ENCODE data around the gene PKD2.

Gene PKD2

DNA sequence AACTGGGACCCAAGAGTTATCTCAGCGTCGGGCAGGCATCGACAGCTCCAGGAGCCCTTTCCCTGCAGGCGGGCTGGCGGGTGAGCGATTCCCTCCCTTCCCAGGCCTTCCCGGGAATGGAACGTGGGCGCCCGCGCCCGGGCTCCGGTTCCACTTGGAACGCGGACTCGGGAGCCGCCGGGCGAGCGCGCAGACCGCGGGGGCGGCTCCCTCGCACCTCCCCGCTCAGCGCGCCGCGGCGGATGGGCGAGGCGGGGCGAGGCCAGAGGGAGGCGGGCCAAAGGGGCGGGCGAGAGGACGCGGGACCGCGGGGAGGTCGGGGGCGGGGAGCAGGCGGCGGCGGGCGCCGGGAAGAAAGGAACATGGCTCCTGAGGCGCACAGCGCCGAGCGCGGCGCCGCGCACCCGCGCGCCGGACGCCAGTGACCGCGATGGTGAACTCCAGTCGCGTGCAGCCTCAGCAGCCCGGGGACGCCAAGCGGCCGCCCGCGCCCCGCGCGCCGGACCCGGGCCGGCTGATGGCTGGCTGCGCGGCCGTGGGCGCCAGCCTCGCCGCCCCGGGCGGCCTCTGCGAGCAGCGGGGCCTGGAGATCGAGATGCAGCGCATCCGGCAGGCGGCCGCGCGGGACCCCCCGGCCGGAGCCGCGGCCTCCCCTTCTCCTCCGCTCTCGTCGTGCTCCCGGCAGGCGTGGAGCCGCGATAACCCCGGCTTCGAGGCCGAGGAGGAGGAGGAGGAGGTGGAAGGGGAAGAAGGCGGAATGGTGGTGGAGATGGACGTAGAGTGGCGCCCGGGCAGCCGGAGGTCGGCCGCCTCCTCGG, at the start of gene PKD2:
Gene PKD2, plus strand, starts transcription at position 332 of the 818 bp plus-strand sequence. Its CDS starts 99 bp downstream, at position 431.
- DNase-seq, result peak; percentile 4 to 35

DNA sequence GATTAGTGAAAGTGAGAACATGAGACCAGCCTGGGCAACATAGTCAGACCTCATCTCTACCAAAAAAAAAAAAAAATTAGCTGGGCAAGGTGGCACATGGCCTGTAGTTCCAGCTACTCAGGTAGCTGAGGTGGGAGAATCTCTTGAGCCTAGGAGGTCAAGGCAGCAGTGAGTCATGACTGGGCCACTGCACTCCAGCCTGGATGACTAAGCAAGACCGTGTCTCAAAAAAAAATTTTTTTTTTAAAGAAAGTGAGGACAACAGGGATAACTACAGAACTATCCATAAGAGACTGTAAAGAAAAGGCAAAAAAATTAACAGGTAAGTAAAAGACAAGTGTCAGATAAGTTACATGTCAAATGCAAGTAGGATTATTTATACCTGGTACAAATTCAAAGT, 45.4 kb upstream of the PKD2 start:
- no peak for DNase-seq

DNA sequence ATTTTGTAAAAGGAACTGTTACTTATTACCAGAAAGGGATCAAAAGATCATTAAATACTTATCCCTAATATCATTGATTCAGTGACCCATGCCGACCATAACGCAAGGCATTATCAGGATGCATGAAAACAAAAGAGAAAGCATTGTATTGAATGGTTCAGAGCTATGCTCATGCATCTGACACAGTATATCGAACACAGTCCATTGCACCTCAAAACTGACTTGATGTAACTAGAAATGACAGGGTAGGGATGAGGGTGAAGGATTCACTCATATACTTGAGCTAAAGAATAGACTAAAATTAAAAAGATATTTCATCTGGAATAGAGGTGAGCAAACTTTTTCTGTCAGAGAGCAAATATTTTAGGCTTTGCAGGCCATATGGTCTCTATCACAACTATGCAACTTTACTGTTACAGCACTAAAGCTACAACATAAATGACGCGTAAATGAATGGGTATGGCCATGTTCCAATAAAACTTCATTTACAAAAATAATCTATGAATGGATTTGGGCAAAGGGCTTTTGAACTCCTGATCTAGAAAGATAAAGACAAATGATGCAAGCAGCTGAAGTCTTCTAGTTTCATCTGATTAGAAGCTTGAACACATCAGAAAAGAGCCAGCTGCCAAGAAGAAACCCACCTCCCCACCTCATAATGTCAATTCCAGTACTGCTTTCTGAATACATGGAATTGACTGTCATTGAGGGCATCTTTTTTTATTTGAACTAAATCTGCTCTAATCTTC, 44.9 kb upstream of the PKD2 start:
- no peak for DNase-seq

DNA sequence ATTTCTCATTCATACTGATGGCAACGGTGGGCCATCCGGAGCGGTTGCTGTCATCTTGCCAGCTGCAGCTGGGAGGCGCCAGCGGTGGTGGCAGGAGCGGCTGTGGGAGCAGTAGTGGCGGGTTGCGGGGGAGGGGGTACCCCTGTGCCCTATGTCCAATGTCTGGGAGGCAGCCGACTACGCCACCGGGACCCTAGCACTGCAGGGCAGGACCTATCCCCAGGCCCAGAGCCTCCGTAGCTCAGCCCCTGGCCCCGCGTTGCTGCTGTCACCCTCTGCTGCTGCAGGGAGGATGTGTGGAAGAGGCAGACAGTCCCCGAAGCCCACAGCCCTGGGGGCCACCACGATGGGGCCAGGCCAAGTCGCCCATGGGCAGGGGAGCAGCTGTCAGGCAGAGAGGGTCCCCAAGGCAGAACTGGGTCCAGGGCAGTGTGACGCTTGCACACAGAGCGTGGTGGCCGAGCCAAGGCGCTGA, 41.9 kb upstream of the PKD2 start:
- no peak for DNase-seq

DNA sequence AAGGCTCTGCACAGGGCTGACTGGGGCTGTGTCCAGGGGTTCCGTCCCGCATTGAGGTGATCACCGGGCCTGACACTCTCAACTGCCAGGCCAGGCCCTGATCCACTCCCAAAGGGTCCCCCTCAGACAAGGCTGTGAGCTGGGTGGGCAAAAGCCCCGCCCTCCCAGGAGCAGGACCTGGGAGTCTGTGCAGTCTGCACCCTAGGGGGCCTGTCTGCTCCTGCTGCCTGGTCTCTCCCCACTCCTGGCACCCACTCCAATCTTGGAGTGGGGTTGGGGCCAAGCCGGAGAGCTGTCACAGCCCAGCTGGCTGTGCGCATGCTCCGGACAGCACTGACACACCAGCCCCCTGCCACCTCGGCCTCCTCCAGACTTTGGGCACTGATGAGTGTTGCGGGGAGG, 41.3 kb upstream of the PKD2 start:
- DNase-seq, result no peak

DNA sequence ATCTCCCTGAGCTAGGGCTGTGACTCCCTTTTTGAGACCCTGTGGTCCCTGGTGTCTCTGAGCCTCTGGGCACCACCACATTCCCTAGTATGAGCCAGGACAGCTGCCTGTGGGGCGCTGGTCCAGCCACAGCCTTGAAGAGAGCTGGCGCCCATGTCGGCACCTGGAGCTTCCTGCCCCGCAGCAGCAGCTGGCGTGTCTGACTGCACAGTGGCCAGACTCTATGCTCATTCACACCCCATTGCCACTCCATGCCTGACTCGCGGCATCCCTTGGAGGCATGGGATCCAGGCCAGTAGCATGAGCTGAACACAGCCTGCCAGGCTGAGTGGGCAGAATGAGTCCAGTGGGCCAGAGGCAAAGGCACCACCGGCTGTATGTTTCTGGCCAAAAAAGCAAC, 40.2 kb upstream of the PKD2 start:
- no peak for DNase-seq

DNA sequence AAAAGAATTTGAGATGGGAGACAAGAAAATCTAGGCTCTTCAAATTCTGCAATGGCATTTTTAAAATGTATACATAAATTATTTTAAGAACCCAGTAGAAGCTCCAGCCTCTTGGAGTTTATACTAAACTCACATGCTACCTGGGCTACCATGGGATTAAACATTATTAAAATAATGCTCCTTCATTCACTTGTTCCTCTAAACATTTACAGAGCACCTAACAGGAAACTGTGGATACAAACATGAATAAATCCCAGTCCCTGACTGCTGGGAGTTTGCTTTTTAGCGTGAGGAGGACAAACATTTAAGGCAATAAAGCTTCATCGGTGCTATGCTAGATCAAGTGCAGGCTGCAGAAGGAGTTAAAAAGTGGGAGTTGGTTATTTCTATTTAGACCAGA, 37.3 kb upstream of the PKD2 start:
- no peak for DNase-seq

DNA sequence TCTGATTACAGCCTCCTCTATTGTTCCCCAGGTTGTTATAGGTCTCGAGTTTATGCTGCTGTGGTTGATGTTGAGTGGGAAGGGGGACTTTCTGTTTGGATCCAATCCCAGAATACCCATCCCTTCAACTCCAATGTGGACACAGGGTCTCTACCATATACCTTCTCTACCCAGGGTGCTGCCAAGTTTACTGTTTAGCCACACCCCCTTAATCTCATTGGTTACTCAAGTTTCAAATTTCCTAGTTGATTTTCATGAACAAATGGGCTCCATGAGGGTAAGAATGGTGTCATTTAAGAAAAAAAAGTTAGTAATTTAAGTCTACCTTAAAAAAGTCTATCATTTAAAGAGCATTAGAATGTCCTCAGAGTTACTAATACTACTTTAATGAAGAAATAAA, 35.6 kb upstream of the PKD2 start:
- no peak for DNase-seq

DNA sequence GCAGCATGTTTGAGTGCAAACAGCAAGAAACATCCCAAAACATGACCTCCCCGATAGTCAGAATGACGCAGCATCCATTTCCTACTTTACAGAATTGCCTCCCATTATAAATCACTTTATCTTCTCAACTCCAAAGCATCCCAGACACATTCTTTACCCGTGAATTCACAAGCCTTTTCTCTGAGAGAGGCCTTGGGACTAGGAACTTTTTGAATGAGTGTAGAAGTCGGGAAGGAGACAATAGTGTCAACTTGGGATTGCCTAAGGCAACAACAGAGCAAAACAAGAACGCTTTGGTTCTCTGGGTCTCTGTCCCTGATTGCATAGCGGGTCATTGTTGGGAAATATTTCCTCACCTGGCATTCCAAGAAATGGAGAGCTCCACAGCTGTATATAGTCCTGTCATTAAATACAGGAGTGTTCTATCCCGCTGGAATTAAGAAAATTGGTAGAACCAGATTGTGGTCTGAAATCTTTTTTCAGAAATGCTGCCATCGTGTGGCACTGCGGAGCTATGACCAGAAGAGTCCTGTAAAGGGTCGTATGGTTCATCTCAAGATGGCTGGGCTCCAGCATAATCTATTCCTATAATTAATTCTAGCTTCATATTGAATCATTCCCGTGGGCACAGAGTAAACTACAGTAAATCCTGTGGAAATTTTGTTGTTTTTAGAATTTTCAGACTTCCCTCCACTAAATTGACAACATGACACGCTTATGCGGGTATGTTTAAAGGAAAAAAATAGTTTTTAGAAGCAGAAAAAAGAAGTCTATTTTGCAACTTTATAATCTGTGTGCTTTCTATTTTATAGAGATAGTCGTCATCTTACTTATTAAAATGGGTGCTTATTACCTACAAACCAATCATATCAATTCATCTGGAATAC, 33.9 kb upstream of the PKD2 start:
- peak; percentile 58 to 59 for DNase-seq

DNA sequence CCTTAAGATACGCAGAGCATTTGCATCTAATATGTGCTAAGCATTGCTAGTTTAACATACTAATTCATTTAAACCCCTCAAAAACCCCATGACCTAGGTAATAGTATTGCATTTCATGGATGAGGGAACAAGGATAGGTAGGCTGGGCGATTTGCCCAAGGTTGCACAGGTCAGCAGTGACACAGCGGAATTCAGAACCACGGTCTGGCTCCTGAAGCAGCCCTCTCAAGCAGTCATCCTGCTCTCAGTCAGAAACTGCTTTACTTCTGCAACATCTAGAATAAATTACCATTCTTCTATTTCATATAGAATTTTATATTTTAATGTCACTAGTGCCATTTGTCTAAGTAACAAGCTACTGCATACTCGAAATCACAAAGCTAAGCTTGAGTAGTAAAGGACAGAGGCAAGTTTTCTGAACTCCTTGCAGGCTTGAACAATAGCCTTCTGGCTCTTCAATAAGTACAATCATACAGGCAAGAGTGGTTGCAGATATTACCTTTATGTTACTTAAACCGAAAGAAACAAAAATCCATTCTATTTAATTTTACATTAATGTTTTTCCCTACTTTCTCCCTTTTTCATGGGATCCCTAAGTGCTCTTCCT, 32.5 kb upstream of the PKD2 start:
- no peak for DNase-seq

DNA sequence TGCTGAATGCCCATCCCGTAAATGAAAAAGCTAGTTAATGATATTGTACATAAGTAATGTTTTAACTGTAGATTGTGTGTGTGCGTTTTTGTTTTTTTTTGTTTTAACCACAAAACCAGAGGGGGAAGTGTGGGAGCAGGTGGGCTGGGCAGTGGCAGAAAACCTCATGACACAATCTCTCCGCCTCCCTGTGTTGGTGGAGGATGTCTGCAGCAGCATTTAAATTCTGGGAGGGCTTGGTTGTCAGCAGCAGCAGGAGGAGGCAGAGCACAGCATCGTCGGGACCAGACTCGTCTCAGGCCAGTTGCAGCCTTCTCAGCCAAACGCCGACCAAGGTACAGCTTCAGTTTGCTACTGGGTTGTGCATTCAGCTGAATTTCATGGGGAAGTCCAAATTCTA, 32.0 kb upstream of the PKD2 start, which contains the start of gene SPP1:
Gene SPP1, plus strand, starts transcription at position 249 of the 400 bp plus-strand sequence. CDS start 1,182 bp downstream, outside the sequence.
- peak; percentile 17 to 26 for DNase-seq

DNA sequence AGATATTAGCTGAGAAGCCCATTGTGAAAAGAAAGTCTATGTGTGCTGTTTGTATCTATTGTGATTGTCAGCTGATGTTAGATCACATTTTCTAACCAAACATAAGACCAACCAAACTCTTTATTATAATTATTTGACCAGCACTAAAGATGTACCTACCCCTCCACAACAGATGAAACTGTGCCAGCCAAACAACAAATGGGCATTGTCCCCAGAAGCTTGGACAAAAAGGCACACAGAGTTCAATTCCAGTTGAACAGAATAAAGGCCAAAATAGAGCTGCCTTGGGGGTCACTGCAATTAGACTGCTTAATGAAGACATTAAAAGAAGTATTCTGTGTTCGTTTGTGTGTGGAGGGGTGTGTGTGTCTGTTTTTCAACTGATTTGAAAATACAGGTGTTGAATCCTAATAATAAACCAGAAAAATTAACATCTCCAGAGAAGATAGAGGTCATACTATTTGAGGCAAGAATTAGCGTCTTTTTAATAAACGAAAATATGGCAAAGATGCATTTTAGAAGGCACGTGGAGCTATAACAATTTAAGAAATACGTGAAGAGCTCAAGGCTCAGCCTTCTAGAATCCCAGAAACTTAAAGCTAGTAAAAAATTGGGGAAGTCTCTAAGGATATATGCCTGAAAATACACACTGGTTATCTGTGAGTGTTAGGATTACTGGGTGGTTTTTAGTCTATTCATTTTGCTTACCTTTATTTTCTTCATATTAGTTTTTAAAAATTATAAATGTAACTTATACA, 29.7 kb upstream of the PKD2 start:
- no peak for DNase-seq

DNA sequence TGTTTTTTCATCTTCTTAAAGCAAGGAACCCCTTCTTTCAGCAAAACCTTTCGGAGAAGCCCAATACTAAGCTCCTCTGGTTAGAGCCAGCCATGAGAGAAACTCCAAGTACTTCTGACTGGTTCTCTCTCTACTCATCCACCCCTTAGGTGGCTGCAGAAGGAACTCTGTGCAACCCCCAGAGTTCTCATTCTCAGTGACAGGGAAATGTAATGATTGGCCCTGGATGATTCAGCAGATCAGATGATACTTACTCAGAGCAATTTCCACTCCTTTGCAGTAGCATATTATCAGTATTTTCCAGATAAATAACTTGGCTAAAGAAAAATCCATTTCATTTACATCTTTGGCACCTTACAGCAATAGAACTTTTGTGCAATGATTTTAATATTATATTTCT, 28.8 kb upstream of the PKD2 start:
- no peak for DNase-seq

DNA sequence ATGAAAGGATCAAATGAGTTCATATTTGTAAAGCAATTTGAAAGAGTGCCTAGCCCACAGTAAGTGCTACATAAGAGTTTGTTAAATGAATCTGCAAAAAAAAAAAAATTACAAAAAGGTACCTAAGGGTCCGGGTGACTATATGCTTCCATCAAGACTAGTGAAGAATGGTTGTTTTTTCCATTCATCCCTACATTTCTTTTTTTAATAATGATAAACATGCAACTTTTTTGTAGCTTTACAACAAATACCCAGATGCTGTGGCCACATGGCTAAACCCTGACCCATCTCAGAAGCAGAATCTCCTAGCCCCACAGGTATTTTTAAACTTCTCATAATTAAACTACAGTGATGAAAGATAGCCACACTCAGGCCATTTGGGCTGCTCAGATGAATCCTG, 27.6 kb upstream of the PKD2 start:
- DNase-seq, result no peak

DNA sequence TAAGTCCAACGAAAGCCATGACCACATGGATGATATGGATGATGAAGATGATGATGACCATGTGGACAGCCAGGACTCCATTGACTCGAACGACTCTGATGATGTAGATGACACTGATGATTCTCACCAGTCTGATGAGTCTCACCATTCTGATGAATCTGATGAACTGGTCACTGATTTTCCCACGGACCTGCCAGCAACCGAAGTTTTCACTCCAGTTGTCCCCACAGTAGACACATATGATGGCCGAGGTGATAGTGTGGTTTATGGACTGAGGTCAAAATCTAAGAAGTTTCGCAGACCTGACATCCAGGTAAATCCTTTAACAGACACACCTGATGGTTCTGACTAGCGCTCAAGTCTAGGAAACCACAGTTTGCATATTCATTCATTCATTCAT, 25.9 kb upstream of the PKD2 start:
- DNase-seq, result no peak

DNA sequence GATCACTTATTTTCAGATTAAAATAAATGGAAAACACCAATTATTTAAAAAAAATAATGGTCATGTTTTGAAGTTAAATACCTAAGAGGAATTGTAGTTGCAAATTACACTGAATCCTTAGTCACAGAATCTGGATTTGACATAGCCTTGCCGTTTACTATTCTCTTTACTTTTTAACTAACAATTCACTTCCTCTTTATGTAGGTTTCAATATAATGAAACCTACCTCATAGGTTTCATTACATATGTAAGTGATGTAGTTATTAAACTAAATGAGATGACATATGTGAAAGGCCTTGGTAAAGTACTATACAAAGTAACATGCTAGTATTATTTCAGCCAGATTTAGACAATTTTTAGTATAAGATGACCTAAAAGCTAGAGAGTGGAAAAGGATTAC, 25.4 kb upstream of the PKD2 start:
- DNase-seq, result no peak

DNA sequence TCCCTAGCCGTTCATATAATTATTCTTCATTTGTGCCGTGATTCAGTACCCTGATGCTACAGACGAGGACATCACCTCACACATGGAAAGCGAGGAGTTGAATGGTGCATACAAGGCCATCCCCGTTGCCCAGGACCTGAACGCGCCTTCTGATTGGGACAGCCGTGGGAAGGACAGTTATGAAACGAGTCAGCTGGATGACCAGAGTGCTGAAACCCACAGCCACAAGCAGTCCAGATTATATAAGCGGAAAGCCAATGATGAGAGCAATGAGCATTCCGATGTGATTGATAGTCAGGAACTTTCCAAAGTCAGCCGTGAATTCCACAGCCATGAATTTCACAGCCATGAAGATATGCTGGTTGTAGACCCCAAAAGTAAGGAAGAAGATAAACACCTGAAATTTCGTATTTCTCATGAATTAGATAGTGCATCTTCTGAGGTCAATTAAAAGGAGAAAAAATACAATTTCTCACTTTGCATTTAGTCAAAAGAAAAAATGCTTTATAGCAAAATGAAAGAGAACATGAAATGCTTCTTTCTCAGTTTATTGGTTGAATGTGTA, 24.9 kb upstream of the PKD2 start:
- no peak for DNase-seq

DNA sequence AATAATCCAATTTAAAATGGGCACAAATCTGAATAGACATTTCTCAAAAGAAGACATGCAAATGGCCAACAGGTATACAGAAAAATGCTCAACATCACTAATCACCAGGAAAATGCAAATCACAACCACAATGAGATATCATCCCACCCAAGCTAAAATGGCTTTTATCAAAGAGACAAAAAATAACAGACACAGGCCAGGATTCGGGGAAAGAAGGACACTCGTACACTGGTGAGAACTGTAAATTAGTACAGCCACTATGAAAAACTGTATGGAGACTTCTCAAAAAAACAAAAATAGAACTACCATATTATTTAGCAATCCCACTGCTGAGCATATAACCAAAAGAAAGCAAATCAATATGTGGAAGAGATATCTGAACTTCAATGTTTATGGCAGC, 23.4 kb upstream of the PKD2 start:
- DNase-seq, result no peak

DNA sequence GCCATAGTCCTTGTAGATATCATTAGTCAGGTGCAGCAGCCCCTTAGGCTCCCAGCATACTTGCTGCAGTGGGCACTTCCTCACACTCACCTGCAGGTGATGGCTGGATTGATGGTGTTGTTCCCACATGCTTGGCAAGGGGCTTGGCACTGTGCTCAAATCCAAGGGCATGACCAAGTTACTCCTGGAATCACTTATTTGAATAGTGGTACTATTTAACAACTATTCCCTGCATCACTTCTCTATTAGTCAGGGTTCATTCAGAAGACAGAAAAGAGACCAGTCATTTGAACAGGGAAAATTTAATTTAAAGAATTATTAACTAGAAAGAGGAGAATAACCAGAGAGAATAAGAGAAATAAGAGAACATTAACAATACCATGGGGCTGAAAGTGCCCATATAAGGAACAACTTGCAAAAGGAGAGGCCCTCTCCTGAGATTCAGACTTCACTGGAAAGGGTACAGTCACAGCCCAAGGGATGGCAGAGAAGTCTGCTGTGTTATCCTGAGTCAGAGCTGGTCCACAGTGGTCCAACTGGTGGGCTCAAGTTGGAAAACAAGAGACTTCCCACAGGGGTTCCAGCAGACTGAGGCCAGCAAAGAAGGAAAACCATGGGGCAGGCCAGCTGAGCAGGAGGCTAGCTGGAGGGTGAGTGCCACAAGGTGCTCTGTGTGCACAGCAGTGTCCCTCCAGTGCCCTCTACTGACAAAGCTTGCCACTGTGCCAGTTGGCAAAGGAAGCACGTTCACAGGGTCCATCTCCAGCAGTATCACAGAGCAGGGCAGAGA, 22.1 kb upstream of the PKD2 start:
- DNase-seq, result peak; percentile 2 to 69

DNA sequence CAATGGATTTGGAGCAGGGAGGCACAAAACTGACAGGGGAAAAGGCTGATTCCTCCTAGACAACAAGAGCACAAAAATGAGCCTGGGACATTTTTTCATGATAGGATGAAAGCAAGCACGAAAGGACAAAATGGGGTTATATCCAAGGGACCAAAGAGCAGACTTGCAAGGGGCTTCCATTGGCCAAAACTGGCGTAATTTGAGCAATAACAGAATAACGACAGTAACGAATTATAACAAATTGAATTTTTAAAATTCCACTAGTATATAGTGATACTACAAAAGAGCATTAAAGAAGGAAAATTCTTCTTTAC, 21.6 kb upstream of the PKD2 start:
- no peak for DNase-seq

DNA sequence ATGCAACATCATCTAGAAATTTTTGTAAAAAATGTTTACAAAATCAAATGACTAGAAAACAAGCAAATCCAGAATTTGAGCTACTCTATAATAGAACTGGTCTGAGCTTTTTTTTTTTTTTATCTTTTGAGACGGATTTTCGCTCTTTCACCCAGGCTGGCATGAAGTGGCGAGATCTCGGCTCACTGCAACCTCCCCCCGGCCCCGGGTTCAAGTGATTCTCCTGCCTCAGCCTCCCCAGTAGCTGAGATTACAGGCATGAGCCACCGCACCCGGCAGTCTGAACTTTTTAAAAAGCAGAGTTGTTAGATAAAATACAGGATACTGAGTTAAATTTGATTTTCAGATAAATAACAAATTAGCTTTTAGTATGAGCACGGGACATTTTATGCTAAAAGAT, 20.9 kb upstream of the PKD2 start:
- DNase-seq, result no peak

All from NCI-H524 (cell line).